ENCODE measurements around the gene PFN3. TPM values are rescaled to one million over a fixed set of nuclear protein-coding genes. Genes with fewer than 3 reads are reported as not detected.

Gene PFN3
- total RNA-seq, 1 donor from 2014 or later: not detected

DNA sequence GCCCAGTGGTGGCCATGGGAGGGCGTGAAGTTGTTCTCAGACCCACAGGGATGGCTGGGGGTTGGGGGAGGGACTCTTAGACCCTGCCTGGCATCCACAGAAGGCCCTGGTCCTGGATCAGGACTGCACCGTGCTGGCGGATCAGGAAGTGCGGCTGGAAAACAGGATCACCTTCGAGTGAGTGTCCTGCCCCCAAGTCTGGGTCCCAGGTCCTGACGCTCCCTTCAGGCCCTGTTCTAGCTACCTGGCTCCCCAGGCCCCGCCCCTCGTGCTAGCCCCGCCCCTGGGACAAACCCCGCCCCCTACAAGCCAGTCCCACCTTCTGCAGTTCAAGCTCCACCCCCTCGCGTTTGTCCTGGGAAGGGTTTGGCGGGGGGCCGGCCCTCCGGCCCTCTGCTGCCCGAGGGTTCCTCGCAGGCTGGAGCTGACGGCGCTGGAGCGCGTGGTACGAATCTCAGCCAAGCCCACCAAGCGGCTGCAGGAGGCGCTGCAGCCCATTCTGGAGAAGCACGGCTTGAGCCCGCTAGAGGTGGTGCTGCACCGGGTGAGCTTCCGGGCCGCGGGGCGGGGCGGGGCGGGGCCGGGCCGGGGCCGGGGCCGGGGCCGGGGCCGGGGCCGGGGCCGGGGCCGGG lies 29.9 kb downstream of the PFN3 start:
- peak overlapping the region; percentile 72 for H3K27ac ChIP-seq
- intact Hi-C loops (cut with DNase I): no loop called here
- H3K4me1 ChIP-seq: peaks cover 46% of the 10 kb centered on the region

DNA sequence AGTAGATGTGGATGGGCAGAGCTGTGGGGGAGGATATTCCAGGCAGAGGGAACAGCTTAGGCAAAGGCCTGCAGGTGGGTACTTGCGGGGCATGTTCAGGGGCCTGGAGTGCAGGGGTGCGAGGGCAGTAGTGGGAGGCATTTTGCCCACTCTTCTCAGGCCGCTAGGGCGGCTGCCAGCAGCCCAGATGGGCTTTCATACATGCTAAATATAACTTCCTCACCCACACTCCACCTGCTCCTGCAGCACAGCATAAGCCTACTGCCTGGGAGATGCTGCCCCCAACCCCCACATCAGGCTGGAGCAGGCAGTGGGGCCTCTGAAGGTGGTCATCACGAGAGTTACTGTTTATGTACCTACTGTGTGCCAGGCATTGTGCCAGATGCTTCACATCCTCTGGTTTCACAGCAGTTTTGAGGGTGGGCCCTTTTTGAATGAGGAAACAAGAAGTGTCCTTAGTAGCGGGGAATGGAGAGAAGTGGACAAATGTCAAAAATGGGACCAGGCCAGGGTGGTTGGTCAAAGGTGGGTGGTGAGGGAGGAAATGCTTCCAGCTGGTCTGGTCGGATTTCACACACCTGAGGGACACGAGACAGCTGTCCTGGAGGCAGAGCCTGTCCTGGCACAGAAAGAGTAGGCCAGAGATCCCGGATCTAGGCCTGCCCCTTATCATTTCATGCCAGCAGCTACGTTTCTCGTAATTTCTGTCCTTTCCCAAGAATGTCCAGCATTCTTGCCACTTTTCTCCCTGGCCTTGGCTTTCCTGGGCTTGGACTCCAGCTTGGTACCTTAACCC lies 30.6 kb downstream of the PFN3 start:
- intact Hi-C loops (cut with DNase I): no loop called here
- Histone ChIP-seq H3K4me3 (no peak overlapping the region), H3K36me3 (peaks cover 10% of the 10 kb centered on the region), H3K27ac (no peak overlapping the region), H3K4me1 (peaks cover 46% of the 10 kb centered on the region), H3K27me3 (ENCODE audit: low read depth) (no peaks in the 10 kb centered on the region), H3K9me3 (no peaks in the 10 kb centered on the region)
- TF ChIP-seq CTCF (IDR thresholded peaks at IDR 0.05): no peak
- ATAC-seq: no peak
- no peak for DNase-seq

More for the DNA sequence above, 29.9 kb downstream of the PFN3 start:
- ATAC-seq (peak; percentile 82 to 87), DNase-seq (peak; percentile 87)
- peak; percentile 43 for TF ChIP-seq CTCF (IDR thresholded peaks at IDR 0.05)
- Histone ChIP-seq H3K9me3 (no peaks in the 10 kb centered on the region), H3K4me3 (peak overlapping the region; percentile 48), H3K27me3 (ENCODE audit: low read depth) (no peaks in the 10 kb centered on the region), H3K36me3 (peaks cover 10% of the 10 kb centered on the region)

- Histone ChIP-seq H3K4me3 (no peak overlapping the region), H3K27ac (no peak overlapping the region), H3K36me3 (peaks cover 10% of the 10 kb centered on the region), H3K9me3 (no peaks in the 10 kb centered on the region), H3K4me1 (peaks cover 54% of the 10 kb centered on the region), H3K27me3 (ENCODE audit: low read depth) (no peaks in the 10 kb centered on the region)
- DNase-seq: no peak
- peak; percentile 53 for TF ChIP-seq CTCF (IDR thresholded peaks at IDR 0.05)
- intact Hi-C loops (cut with DNase I): no loop called here
- no peak for ATAC-seq
Observed at GRCh38 chr5:177368869-177369644, 31.4 kb downstream of the PFN3 start.

DNA sequence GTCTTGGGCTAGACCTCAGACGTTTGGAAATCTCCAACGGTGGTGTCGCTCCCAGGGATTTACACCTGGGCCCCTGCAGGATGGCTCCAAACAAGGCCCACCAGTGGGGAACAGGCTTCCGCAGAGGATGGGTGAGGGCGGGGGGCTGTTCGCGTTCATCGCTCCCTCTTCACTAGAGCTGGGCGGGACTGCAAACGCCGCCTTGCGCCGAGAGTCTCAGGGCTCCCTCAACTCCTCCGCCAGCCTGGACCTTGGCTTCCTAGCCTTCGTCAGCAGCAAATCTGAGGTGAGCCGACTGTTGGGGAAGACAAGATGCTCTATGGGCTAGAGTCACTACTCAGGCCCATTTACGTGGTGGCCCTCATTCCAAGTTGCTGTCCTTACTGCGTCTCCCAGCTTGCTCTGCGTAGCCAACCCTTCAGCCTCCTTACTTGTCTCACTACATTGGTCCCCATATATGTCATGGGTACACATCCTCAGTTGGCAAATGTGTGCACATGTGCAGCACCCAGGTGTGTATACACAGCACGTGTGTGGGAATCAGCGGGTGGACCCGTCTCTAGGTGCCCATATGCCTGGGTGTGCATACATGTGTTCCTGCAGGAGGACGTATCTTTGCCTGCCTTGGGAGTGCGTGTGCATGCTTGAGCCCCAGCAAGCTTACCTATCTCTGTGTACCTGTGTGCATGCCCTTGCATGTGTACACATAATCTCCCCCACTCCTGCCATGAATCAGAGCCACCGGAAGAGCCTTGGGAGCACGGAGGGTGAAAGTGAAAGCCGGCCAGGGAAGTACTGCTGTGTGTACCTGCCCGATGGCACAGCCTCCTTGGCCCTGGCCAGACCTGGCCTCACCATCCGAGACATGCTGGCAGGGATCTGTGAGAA lies 32.2 kb downstream of the PFN3 start:
- intact Hi-C loops (cut with DNase I): no loop called here
- no peak for ATAC-seq
- H3K27me3 ChIP-seq (ENCODE audit: low read depth): no peaks in the 10 kb centered on the region
- no peak overlapping the region for H3K27ac ChIP-seq
- peaks cover 10% of the 10 kb centered on the region for H3K36me3 ChIP-seq
- H3K4me3 ChIP-seq: peak overlapping the region; percentile 63
- H3K4me1 ChIP-seq: peaks cover 62% of the 10 kb centered on the region
- no peak for DNase-seq
- no peak for TF ChIP-seq CTCF (IDR thresholded peaks at IDR 0.05)
- H3K9me3 ChIP-seq: no peaks in the 10 kb centered on the region
